DND-41 (cell line): ENCODE measurements around the gene PTPN4.

Experiments
- CTCF ChIP-seq: IDR thresholded peaks from 2 replicates; pipeline ENCODE4 v1.5.1; 2012; ENCODE audit warnings: borderline replicate concordance, low read length, moderate library complexity, mild to moderate bottlenecking; ENCODE audit not compliant: poor library complexity, severe bottlenecking; ENCODE audit errors: extremely low read depth
- EZH2 ChIP-seq: IDR thresholded peaks from 3 replicates; pipeline ENCODE4 v1.6.1; 2012; ENCODE audit warnings: borderline replicate concordance, low read depth, mild to moderate bottlenecking, moderate library complexity, low read length, inconsistent platforms; ENCODE audit not compliant: severe bottlenecking

GRCh38 chr2:119718501-119719260 is 41.0 kb upstream of the PTPN4 start:
- TF ChIP-seq CTCF: no peak
- TF ChIP-seq EZH2: no peak
